ENCODE data around the gene KCTD19. TPM values are rescaled to one million over a fixed set of nuclear protein-coding genes. Genes with fewer than 3 reads are reported as not detected.

Gene KCTD19
- polyA plus RNA-seq, 1 donor (not counting 4 experiments of a cell fraction or from before 2014, with no cell fraction given) = not detected

DNA sequence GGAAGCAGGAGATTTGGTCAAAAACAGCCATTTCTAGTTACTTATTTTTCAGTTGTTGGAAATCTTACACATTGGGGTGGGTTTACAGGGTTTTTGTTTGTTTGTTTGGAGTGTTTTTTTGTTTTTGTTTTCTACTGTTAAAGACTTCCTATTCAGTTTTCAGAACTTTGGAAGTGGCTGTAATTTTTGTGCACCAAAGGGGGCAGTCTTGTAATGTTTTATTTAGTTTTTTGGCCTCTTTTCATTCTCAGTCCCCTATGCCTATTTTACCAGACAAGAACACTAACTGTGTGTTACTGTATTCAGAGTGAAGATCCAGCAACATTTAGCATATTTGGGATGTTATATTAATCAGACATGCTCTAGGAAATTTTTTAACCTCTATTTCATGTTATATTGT, 46.1 kb upstream of the KCTD19 start:
- Histone ChIP-seq H3K27me3 (ENCODE audit: control insufficient read depth, extremely low read depth, insufficient read depth, low read length) (peaks cover 3% of the 10 kb centered on the region), H3K4me2 (ENCODE audit: control insufficient read depth, extremely low read depth, insufficient read depth, low read depth, low read length) (no peak overlapping the region), H3K9me3 (ENCODE audit: control insufficient read depth, low read depth, low read length) (no peaks in the 10 kb centered on the region), H3K79me2 (ENCODE audit: control insufficient read depth, insufficient read depth, low read length) (no peaks in the 10 kb centered on the region), H2AFZ (ENCODE audit: control insufficient read depth, low read length) (no peak overlapping the region), H3K4me1 (ENCODE audit: control insufficient read depth, extremely low read depth, insufficient read depth, low read length) (no peaks in the 10 kb centered on the region), H3K4me3 (ENCODE audit: control insufficient read depth in 2 of 3, extremely low read depth in 1 of 3, insufficient read depth in 2 of 3, low read depth in 1 of 3, low read length in 3 of 3) (no peak overlapping the region), H3K36me3 (ENCODE audit: control insufficient read depth in 2 of 2, extremely low read depth in 1 of 2, insufficient read depth in 2 of 2, low read length in 2 of 2) (no peaks in the 10 kb centered on the region), H4K20me1 (ENCODE audit: control insufficient read depth, extremely low read depth, insufficient read depth, low read length) (no peaks in the 10 kb centered on the region), H3K9ac (ENCODE audit: control insufficient read depth, extremely low read depth, insufficient read depth, low read length) (no peak overlapping the region), H3K27ac (ENCODE audit: control insufficient read depth, insufficient read depth, low read length) (no peak overlapping the region), H3K9me1 (ENCODE audit: control insufficient read depth, extremely low read depth, insufficient read depth, low read length) (no peaks in the 10 kb centered on the region)
- dilution Hi-C loops (cut with MboI; ENCODE audit: extremely low pct_ligation_motif_present, low sequenced_read_pairs) = no loop called here
- no peak for DNase-seq (ENCODE audit: low read depth, low spot score)
- no peak for TF ChIP-seq EZH2 (IDR thresholded peaks at IDR 0.05; ENCODE audit: low read length)
- TF ChIP-seq, protein P1, sequence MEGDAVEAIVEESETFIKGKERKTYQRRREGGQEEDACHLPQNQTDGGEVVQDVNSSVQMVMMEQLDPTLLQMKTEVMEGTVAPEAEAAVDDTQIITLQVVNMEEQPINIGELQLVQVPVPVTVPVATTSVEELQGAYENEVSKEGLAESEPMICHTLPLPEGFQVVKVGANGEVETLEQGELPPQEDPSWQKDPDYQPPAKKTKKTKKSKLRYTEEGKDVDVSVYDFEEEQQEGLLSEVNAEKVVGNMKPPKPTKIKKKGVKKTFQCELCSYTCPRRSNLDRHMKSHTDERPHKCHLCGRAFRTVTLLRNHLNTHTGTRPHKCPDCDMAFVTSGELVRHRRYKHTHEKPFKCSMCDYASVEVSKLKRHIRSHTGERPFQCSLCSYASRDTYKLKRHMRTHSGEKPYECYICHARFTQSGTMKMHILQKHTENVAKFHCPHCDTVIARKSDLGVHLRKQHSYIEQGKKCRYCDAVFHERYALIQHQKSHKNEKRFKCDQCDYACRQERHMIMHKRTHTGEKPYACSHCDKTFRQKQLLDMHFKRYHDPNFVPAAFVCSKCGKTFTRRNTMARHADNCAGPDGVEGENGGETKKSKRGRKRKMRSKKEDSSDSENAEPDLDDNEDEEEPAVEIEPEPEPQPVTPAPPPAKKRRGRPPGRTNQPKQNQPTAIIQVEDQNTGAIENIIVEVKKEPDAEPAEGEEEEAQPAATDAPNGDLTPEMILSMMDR (optimal IDR thresholded peaks at IDR 0.05 in 1 of 3, IDR thresholded peaks at IDR 0.05 in 1 of 3, conservative IDR thresholded peaks at IDR 0.05 in 1 of 3; ENCODE audit: extremely low read depth in 1 of 3, insufficient read depth in 2 of 3, low read length in 3 of 3) = peak in 2 of 3 experiments; percentile 29 to 34
- no peak for FAIRE-seq

DNA sequence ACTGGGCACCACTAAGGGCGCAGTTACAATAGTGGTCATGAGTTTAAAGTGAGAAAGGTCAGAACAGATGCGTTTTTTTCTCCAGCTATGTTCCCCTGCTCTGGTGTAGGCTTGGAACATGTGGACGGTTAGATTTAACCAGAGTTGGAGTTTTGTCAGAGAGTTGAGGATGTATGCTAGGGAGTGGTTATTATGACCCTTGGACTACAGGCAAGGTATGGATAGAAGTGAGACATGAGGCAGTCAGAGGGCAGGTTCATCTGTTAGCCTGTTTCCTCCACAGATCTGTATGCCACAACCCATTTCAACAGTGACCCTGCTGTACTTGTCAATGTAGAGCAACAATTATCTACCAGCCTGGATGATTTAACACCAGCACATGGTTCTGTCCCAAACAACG, 44.1 kb upstream of the KCTD19 start:
- no peaks in the 10 kb centered on the region for H3K9me1 ChIP-seq (ENCODE audit: control insufficient read depth, extremely low read depth, insufficient read depth, low read length)
- TF ChIP-seq, protein P1 (optimal IDR thresholded peaks at IDR 0.05 in 1 of 3, IDR thresholded peaks at IDR 0.05 in 1 of 3, conservative IDR thresholded peaks at IDR 0.05 in 1 of 3; ENCODE audit: extremely low read depth in 1 of 3, insufficient read depth in 2 of 3, low read length in 3 of 3) = no peak
- no peak for TF ChIP-seq EZH2 (IDR thresholded peaks at IDR 0.05; ENCODE audit: low read length)
- H3K4me1 ChIP-seq (ENCODE audit: control insufficient read depth, extremely low read depth, insufficient read depth, low read length) = no peaks in the 10 kb centered on the region
- no peak overlapping the region for H3K4me2 ChIP-seq (ENCODE audit: control insufficient read depth, extremely low read depth, insufficient read depth, low read depth, low read length)
- no peaks in the 10 kb centered on the region for H3K79me2 ChIP-seq (ENCODE audit: control insufficient read depth, insufficient read depth, low read length)
- FAIRE-seq (no peak), DNase-seq (ENCODE audit: low read depth, low spot score) (no peak)
- no peak overlapping the region for H2AFZ ChIP-seq (ENCODE audit: control insufficient read depth, low read length)
- no peak overlapping the region for H3K4me3 ChIP-seq (ENCODE audit: control insufficient read depth in 2 of 3, extremely low read depth in 1 of 3, insufficient read depth in 2 of 3, low read depth in 1 of 3, low read length in 3 of 3)
- no peaks in the 10 kb centered on the region for H3K9me3 ChIP-seq (ENCODE audit: control insufficient read depth, low read depth, low read length)
- dilution Hi-C loops (cut with MboI; ENCODE audit: extremely low pct_ligation_motif_present, low sequenced_read_pairs) = no loop called here
- no peaks in the 10 kb centered on the region for H3K36me3 ChIP-seq (ENCODE audit: control insufficient read depth in 2 of 2, extremely low read depth in 1 of 2, insufficient read depth in 2 of 2, low read length in 2 of 2)
- H3K27me3 ChIP-seq (ENCODE audit: control insufficient read depth, extremely low read depth, insufficient read depth, low read length) = peaks cover 3% of the 10 kb centered on the region
- no peak overlapping the region for H3K9ac ChIP-seq (ENCODE audit: control insufficient read depth, extremely low read depth, insufficient read depth, low read length)
- no peaks in the 10 kb centered on the region for H4K20me1 ChIP-seq (ENCODE audit: control insufficient read depth, extremely low read depth, insufficient read depth, low read length)
- H3K27ac ChIP-seq (ENCODE audit: control insufficient read depth, insufficient read depth, low read length) = no peak overlapping the region

Measured in keratinocyte (primary cell).